Thyroid gland (tissue), 4 donors: Measurements from ENCODE around the gene MIF4GD. TPM values are rescaled to one million over a fixed set of nuclear protein-coding genes. Genes with fewer than 3 reads are reported as not detected.

Experiments
- DNase-seq, 2 donors: peaks; one replicate each; pipeline ENCODE4 v3.0.0-alpha.2; 2019
- H3K27ac ChIP-seq, 3 donors: fragments of 200-600 bp; sonication (generic); 1 replicate in 2 of 3; 2 replicates in 1 of 3; pipeline ENCODE4 v1.5.1; 2016 to 2019; ENCODE audit warnings: mild to moderate bottlenecking in 1 of 3, moderate library complexity in 1 of 3
- H3K27me3 ChIP-seq: fragments of 200-600 bp; sonication (generic); one replicate; pipeline ENCODE4 v1.5.1; 2019
- H3K36me3 ChIP-seq, 2 donors: fragments of 200-600 bp; sonication (generic); one replicate each; pipeline ENCODE4 v1.5.1; 2016 to 2019
- H3K4me1 ChIP-seq, 2 donors: fragments of 200-600 bp; sonication (generic); one replicate each; pipeline ENCODE4 v1.5.1; 2017 to 2019
- H3K4me3 ChIP-seq, 3 donors: fragments of 200-600 bp; sonication (generic); replicated peaks in 1 of 3; 1 replicate in 2 of 3; 2 replicates in 1 of 3; pipeline ENCODE4 v1.5.1; 2016; ENCODE audit warnings: mild to moderate bottlenecking in 1 of 3
- H3K9me3 ChIP-seq: fragments of 200-600 bp; sonication (generic); one replicate; pipeline ENCODE4 v1.5.1; 2017
- CTCF ChIP-seq, 6 experiments: fragments of 200-600 bp in 3 of 6; fragments of 450-650 bp in 3 of 6; sonication (generic) in 3 of 6; IDR thresholded peaks; one replicate each; pipeline ENCODE4 v1.5.1; 2016 to 2019; ENCODE audit warnings: antibody characterized with exemption in 6 of 6, mild to moderate bottlenecking in 2 of 6, inconsistent platforms in 1 of 6, moderate library complexity in 1 of 6
- POLR2A ChIP-seq, 2 donors: fragments of 450-650 bp; IDR thresholded peaks; one replicate each; pipeline ENCODE4 v1.6.1; 2017; ENCODE audit warnings: antibody characterized with exemption in 2 of 2, mild to moderate bottlenecking in 2 of 2, moderate library complexity in 1 of 2
- WGBS, 2 donors: methylation state at CpG; one replicate each; pipeline ENCODE4 v1.1.5; 2017; 5-methylcytosine and 5-hydroxymethylcytosine counted together
- intact Hi-C: fragments of 100-400 bp; cut with DNase I; formaldehyde crosslinking; loops from one replicate; pipeline ENCODE4 v1.15.1; 2023
- total RNA-seq, 4 donors: library from RNA; depleted of rRNA; stranded (reverse); fragments of >200 nt; gene quantifications; one replicate each; pipeline ENCODE4 v1.2.3, GENCODE V29; 2016

Gene MIF4GD
- total RNA-seq, 4 donors from 2014 or later = 17.7 to 31.1 (median 23.0) TPM

GRCh38 chr17:75239778-75240393 is 31.1 kb downstream of the MIF4GD start:
- intact Hi-C loops = no loop called here
- no peak overlapping the region for H3K27ac ChIP-seq
- WGBS, 2 donors = 90 to 95% methylated on average over 19 to 22 of the region's 23 CpGs
- no peaks in the 10 kb centered on the region for H3K4me1 ChIP-seq
- no peaks in the 10 kb centered on the region for H3K9me3 ChIP-seq
- TF ChIP-seq CTCF (IDR thresholded peaks at IDR 0.05) = no peak
- H3K36me3 ChIP-seq = peaks cover 87 to 90% of the 10 kb centered on the region in 2 donors
- H3K4me3 ChIP-seq = no peak overlapping the region
- H3K27me3 ChIP-seq = no peaks in the 10 kb centered on the region
- no peak for DNase-seq

- intact Hi-C loops = no loop called here
- 89% methylated on average over 10 to 12 of the region's 12 CpGs for WGBS, 2 donors
- no peaks in the 10 kb centered on the region for H3K4me1 ChIP-seq
- H3K9me3 ChIP-seq = no peaks in the 10 kb centered on the region
- TF ChIP-seq CTCF (IDR thresholded peaks at IDR 0.05) = no peak
- TF ChIP-seq POLR2A (IDR thresholded peaks at IDR 0.05) = no peak
- peaks cover 89 to 90% of the 10 kb centered on the region in 2 donors for H3K36me3 ChIP-seq
- H3K27me3 ChIP-seq = no peaks in the 10 kb centered on the region
- DNase-seq = no peak
- H3K27ac ChIP-seq = no peak overlapping the region
- no peak overlapping the region for H3K4me3 ChIP-seq
Observed at GRCh38 chr17:75239214-75239613, 31.8 kb downstream of the MIF4GD start.

- intact Hi-C loops = no loop called here
- Histone ChIP-seq H3K9me3 (no peaks in the 10 kb centered on the region), H3K27me3 (no peaks in the 10 kb centered on the region), H3K27ac (no peak overlapping the region), H3K4me1 (no peaks in the 10 kb centered on the region), H3K36me3 (peaks cover 85 to 87% of the 10 kb centered on the region in 2 donors), H3K4me3 (no peak overlapping the region)
- WGBS, 2 donors = 50 to 60% methylated on average over 12 to 13 of the region's 13 CpGs
- TF ChIP-seq CTCF (IDR thresholded peaks at IDR 0.05) = peak; percentile 45 to 80 (median 62)
- TF ChIP-seq POLR2A (IDR thresholded peaks at IDR 0.05) = no peak
- peak; percentile 51 to 57 for DNase-seq
Observed at GRCh38 chr17:75238684-75239191, 32.3 kb downstream of the MIF4GD start.

- TF ChIP-seq POLR2A (IDR thresholded peaks at IDR 0.05) = no peak
- TF ChIP-seq CTCF (IDR thresholded peaks at IDR 0.05) = no peak
- intact Hi-C loops = no loop called here
- DNase-seq = no peak
- 80 to 95% methylated on average over 1 to 9 of the region's 11 CpGs for WGBS, 2 donors
- Histone ChIP-seq H3K9me3 (no peaks in the 10 kb centered on the region), H3K27ac (no peak overlapping the region), H3K4me3 (no peak overlapping the region), H3K36me3 (peaks cover 81% of the 10 kb centered on the region in 2 donors), H3K27me3 (no peaks in the 10 kb centered on the region), H3K4me1 (no peaks in the 10 kb centered on the region)
Observed at GRCh38 chr17:75238020-75238580, 32.9 kb downstream of the MIF4GD start.
